Measurements from ENCODE around the gene RGS6.

The RGS6 gene

GRCh38 chr14:72146241-72146640, 214.0 kb downstream of the RGS6 start:
- TF ChIP-seq SP1 (IDR thresholded peaks at IDR 0.05) (no peak), PKNOX1 (IDR thresholded peaks at IDR 0.05) (no peak), ELF4 (IDR thresholded peaks at IDR 0.05) (no peak), CTBP1 (IDR thresholded peaks at IDR 0.05; ENCODE audit: borderline replicate concordance) (no peak), HDGF (IDR thresholded peaks at IDR 0.05; ENCODE audit: borderline replicate concordance) (no peak), FOXA1 (IDR thresholded peaks at IDR 0.05) (no peak), LEF1 (IDR thresholded peaks at IDR 0.05; ENCODE audit: borderline replicate concordance) (no peak), TARDBP (IDR thresholded peaks at IDR 0.05) (no peak), SUZ12 (IDR thresholded peaks at IDR 0.05) (no peak), L3MBTL2 (conservative IDR thresholded peaks at IDR 0.05) (no peak), FOXM1 (IDR thresholded peaks at IDR 0.05; ENCODE audit: borderline replicate concordance) (no peak), ZNF384 (IDR thresholded peaks at IDR 0.05) (no peak), BHLHE40 (IDR thresholded peaks at IDR 0.05; ENCODE audit: borderline replicate concordance) (no peak), ARNT (IDR thresholded peaks at IDR 0.05) (no peak), NFRKB (IDR thresholded peaks at IDR 0.05) (no peak), FOXK2 (IDR thresholded peaks at IDR 0.05) (no peak)
- no peak for DNase-seq (ENCODE audit: extremely low spot score)
- POLR2A ChIA-PET: no interaction called here
- CTCF ChIA-PET: no interaction called here

- ChIA-PET POLR2A (no interaction called here), CTCF (no interaction called here)
- TF ChIP-seq L3MBTL2 (conservative IDR thresholded peaks at IDR 0.05) (no peak), CTBP1 (IDR thresholded peaks at IDR 0.05; ENCODE audit: borderline replicate concordance) (no peak), ELF4 (IDR thresholded peaks at IDR 0.05) (no peak), FOXK2 (IDR thresholded peaks at IDR 0.05) (no peak), BHLHE40 (IDR thresholded peaks at IDR 0.05; ENCODE audit: borderline replicate concordance) (no peak), SUZ12 (IDR thresholded peaks at IDR 0.05) (no peak)
- DNase-seq (ENCODE audit: extremely low spot score): peak; percentile 10
These were observed 222.6 kb downstream of the RGS6 start for GRCh38 chr14:72154645-72155378.

- TF ChIP-seq FOXM1 (IDR thresholded peaks at IDR 0.05; ENCODE audit: borderline replicate concordance) (no peak), SUZ12 (IDR thresholded peaks at IDR 0.05) (no peak), FOXK2 (IDR thresholded peaks at IDR 0.05) (no peak), ARNT (IDR thresholded peaks at IDR 0.05) (no peak), HDGF (IDR thresholded peaks at IDR 0.05; ENCODE audit: borderline replicate concordance) (no peak), LEF1 (IDR thresholded peaks at IDR 0.05; ENCODE audit: borderline replicate concordance) (no peak), NFRKB (IDR thresholded peaks at IDR 0.05) (no peak), ZNF384 (IDR thresholded peaks at IDR 0.05) (no peak)
- DNase-seq (ENCODE audit: extremely low spot score): no peak
These were observed 223.3 kb downstream of the RGS6 start for GRCh38 chr14:72155379-72155993.

GRCh38 chr14:72164420-72165228, 232.4 kb downstream of the RGS6 start:
- DNase-seq (ENCODE audit: extremely low spot score): no peak
- POLR2A ChIA-PET: no interaction called here
- CTCF ChIA-PET: interaction anchor here (0.6 kb wide), 1 partner anchor 33 kb away, joined by 3 read pairs; no protein-coding TSS in a partner anchor
- TF ChIP-seq HDGF (IDR thresholded peaks at IDR 0.05; ENCODE audit: borderline replicate concordance) (no peak), TARDBP (IDR thresholded peaks at IDR 0.05) (no peak), CTBP1 (IDR thresholded peaks at IDR 0.05; ENCODE audit: borderline replicate concordance) (no peak), ZNF384 (IDR thresholded peaks at IDR 0.05) (no peak), PKNOX1 (IDR thresholded peaks at IDR 0.05) (no peak), ARNT (IDR thresholded peaks at IDR 0.05) (no peak), LEF1 (IDR thresholded peaks at IDR 0.05; ENCODE audit: borderline replicate concordance) (no peak), ELF4 (IDR thresholded peaks at IDR 0.05) (no peak), SP1 (IDR thresholded peaks at IDR 0.05) (no peak), FOXA1 (IDR thresholded peaks at IDR 0.05) (no peak), SUZ12 (IDR thresholded peaks at IDR 0.05) (no peak), NFRKB (IDR thresholded peaks at IDR 0.05) (no peak), FOXM1 (IDR thresholded peaks at IDR 0.05; ENCODE audit: borderline replicate concordance) (no peak), L3MBTL2 (conservative IDR thresholded peaks at IDR 0.05) (no peak), FOXK2 (IDR thresholded peaks at IDR 0.05) (no peak), BHLHE40 (IDR thresholded peaks at IDR 0.05; ENCODE audit: borderline replicate concordance) (no peak)

More at GRCh38 chr14:72155379-72155993, 223.3 kb downstream of the RGS6 start:
- ChIA-PET POLR2A (no interaction called here), CTCF (no interaction called here)

DNA sequence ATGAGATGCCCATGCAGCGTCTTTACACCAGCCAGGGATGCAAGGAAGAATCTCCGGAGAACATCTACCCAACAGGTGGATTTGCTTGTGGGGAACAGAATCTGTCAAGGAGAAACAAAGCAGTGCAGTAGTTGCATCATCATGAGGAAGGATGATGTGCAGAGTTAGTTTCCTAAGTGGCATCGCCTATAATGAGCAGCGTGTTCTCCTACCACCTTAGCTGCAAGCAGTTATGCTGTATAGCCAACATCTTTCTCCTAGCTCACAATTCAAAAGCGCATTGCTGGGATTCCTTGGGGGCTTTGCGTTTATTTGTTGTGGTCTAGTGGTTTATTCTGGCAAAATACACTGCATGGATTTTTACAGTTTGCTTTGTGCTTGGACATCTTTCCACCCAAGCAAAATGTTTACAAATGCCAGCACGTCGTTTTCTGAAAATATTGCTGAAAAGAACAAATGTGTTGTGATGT, 233.0 kb downstream of the RGS6 start:
- DNase-seq (ENCODE audit: extremely low spot score): no peak
- no peak for TF ChIP-seq ELF4 (IDR thresholded peaks at IDR 0.05)
- no peak for TF ChIP-seq NFRKB (IDR thresholded peaks at IDR 0.05)
- no peak for TF ChIP-seq SUZ12 (IDR thresholded peaks at IDR 0.05)
- TF ChIP-seq L3MBTL2 (conservative IDR thresholded peaks at IDR 0.05): no peak
- no peak for TF ChIP-seq PKNOX1 (IDR thresholded peaks at IDR 0.05)
- no peak for TF ChIP-seq SP1 (IDR thresholded peaks at IDR 0.05)
- no peak for TF ChIP-seq TARDBP (IDR thresholded peaks at IDR 0.05)
- no peak for TF ChIP-seq HDGF (IDR thresholded peaks at IDR 0.05; ENCODE audit: borderline replicate concordance)
- TF ChIP-seq CTBP1 (IDR thresholded peaks at IDR 0.05; ENCODE audit: borderline replicate concordance): no peak
- TF ChIP-seq ARNT (IDR thresholded peaks at IDR 0.05): no peak
- TF ChIP-seq FOXK2 (IDR thresholded peaks at IDR 0.05): no peak
- no peak for TF ChIP-seq FOXM1 (IDR thresholded peaks at IDR 0.05; ENCODE audit: borderline replicate concordance)
- TF ChIP-seq FOXA1 (IDR thresholded peaks at IDR 0.05): no peak
- TF ChIP-seq LEF1 (IDR thresholded peaks at IDR 0.05; ENCODE audit: borderline replicate concordance): no peak
- no peak for TF ChIP-seq ZNF384 (IDR thresholded peaks at IDR 0.05)
- TF ChIP-seq BHLHE40 (IDR thresholded peaks at IDR 0.05; ENCODE audit: borderline replicate concordance): no peak
- POLR2A ChIA-PET: no interaction called here
- CTCF ChIA-PET: interaction anchor here (0.6 kb wide), 1 partner anchor 33 kb away, joined by 3 read pairs; no protein-coding TSS in a partner anchor
